ENCODE data around the gene CRYL1. TPM values are rescaled to one million over a fixed set of nuclear protein-coding genes. Genes with fewer than 3 reads are reported as not detected.

The CRYL1 gene
- total RNA-seq, 1 donor from 2014 or later = 36.8 TPM

GRCh38 chr13:20402881-20403280, 122.8 kb downstream of the CRYL1 start:
- DNase-seq (ENCODE audit: low read depth in 2 of 2) = no peak

DNA sequence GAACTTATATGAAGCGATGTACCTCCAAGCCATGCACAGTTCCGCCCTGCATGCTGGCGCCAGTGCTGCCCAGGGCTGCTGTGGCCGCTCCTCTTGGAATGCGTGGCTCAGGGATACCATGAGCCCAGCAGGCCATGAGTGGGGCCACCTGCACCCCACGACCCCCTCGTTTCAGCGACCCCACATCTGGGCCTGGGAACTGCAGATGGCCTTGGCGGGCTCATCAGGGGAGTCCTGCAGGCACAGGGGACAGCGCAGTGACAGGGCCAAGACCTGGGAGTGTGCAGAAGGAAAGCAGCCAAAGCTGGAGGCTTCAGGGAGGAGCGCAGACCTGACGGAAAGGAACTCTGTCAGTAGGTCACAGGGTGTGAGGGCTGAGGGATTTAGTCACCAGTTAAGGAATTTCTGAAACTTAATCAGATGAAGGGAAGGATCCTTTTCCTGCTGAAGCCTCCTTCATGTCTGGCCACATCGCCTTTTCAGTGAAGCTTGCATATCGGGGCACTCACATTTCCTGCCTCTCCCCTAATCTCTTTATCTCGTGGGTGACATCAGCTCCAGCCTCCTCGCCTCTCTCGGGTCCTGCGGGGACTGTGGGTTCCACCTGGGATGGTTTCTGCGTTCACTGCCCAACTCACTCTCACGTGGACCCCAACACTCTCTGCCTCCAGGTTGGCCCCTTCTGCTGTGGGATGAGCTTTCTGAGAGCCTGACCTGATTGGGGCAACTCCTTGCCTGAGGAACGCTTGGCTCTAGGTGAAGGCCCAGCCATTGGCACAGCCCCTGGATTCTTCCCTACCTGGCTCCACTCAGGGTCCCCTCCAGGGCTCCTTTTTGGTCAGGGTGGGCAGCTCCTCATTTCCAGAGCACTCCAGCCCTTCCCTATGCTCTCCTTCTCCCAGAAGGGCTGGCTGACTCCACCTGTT, 123.5 kb downstream of the CRYL1 start:
- no peak for DNase-seq (ENCODE audit: low read depth in 2 of 2)

DNA sequence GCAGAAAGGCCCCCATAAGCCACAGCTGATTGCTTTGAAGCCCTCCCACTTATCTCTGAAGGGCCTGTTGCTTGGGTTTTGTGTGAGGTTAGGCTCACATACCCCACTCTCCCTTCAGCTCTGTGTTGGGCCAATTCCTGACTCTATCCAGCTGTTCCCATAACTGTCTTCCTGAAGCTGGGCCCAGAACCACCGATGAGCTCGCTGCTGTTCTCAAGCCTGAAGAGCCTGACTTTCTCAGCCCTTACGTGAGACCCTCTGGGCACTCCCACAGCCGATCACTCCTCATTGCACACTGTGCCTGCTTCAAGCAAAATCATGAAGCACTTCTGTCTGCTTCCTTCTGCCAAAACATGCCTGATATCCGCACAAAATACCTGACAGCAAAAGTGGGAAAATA, 124.1 kb downstream of the CRYL1 start:
- DNase-seq (ENCODE audit: low read depth in 2 of 2) = no peak

GRCh38 chr13:20400774-20401173, 124.9 kb downstream of the CRYL1 start:
- DNase-seq (ENCODE audit: low read depth in 2 of 2) = no peak

DNA sequence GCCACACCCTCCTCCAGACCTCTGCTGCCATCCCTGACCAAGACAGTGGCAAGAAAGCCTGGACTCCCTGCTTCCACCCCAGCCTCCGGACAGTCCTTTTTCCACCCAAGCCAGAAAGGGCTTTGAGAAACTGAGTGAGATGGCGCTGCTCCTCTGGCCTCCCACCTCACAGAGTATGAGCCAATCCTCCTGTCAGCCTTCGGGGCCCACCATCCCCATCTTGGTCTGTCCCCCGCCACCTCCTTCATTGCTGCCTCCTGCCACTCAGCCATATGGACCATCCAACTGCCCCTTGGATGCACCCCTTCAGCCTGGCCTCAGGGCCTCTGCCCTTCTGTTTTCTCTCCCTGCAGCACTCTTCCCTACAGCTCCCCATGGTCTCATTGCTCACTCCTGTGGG, 125.7 kb downstream of the CRYL1 start:
- no peak for DNase-seq (ENCODE audit: low read depth in 2 of 2)

DNA sequence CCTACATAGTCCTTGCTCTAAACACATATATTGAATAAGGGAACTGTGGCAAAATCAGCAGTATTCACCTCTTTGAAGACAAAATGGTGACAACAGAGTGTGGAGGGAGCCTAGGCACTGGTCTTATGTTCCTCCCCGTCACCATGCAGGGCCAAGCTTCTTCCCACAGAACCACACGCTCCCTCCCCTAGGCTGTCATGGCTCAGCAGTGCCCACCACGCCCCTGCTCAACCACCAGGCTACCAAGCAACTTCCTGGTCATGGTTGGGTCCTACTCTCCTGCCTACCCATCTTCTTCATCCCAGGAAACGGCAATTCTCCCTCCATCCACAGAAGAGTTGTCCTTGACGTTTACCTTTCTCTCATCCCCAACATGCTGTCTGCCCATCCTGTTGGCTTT, 126.1 kb downstream of the CRYL1 start:
- no peak for DNase-seq (ENCODE audit: low read depth in 2 of 2)

- no peak for DNase-seq (ENCODE audit: low read depth in 2 of 2)
Observed at GRCh38 chr13:20398459-20398858, 127.2 kb downstream of the CRYL1 start.

DNA sequence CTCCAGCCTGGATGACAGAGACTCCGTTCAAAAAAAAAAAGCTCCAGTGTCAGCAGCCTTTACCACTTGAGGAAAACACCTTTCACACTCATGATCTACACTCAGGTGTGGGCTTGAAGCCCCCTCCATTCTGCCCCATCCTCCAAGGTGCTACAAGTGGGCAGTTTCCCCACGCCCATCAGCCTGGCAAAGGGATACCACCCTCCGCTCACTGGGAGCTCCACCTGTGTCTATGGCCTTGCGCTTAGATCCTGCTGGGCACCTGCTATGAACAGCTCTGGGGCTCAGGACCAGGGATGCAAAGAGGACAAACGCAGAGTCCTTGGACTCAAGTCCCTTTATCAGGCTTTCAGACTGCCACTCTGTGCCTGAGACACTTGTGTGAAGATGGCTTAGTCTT, 127.8 kb downstream of the CRYL1 start:
- DNase-seq (ENCODE audit: low read depth in 2 of 2) = no peak

- no peak for DNase-seq (ENCODE audit: low read depth in 2 of 2)
Observed at GRCh38 chr13:20395061-20395916, 130.4 kb downstream of the CRYL1 start.

GRCh38 chr13:20394506-20394905, 131.2 kb downstream of the CRYL1 start:
- no peak for DNase-seq (ENCODE audit: low read depth in 2 of 2)

DNA sequence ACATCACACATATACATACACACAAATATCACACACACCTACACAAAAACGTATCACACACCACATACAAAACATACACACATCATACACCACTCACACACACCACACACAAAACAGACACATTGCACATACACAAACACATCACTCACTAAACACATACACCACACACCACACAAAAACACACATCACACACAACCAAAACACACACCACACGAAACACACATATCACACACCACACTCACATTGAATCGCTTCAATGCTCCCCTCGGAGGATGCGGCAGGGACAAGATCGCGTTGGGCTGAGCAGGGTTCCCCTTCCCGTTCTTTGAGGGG, 131.5 kb downstream of the CRYL1 start:
- DNase-seq (ENCODE audit: low read depth in 2 of 2) = no peak

- DNase-seq (ENCODE audit: low read depth in 2 of 2) = no peak
Observed at GRCh38 chr13:20393273-20394168, 132.1 kb downstream of the CRYL1 start.

DNA sequence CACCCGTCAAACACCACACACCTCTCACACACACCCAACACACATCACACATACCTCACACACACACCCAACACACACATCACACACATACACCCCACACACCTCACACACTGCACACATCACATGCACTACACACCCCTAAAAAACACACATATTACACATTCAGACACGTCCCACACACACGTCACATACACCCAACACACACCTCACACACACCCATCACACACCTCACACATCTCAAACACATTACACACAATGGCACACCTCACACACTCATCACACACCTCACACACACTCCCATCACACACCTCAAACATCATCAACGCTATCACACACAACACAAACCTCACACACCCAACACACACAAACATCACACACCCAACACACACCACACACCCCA, 133.1 kb downstream of the CRYL1 start:
- no peak for DNase-seq (ENCODE audit: low read depth in 2 of 2)

GRCh38 chr13:20391597-20392452, 133.8 kb downstream of the CRYL1 start:
- DNase-seq (ENCODE audit: low read depth in 2 of 2) = no peak

DNA sequence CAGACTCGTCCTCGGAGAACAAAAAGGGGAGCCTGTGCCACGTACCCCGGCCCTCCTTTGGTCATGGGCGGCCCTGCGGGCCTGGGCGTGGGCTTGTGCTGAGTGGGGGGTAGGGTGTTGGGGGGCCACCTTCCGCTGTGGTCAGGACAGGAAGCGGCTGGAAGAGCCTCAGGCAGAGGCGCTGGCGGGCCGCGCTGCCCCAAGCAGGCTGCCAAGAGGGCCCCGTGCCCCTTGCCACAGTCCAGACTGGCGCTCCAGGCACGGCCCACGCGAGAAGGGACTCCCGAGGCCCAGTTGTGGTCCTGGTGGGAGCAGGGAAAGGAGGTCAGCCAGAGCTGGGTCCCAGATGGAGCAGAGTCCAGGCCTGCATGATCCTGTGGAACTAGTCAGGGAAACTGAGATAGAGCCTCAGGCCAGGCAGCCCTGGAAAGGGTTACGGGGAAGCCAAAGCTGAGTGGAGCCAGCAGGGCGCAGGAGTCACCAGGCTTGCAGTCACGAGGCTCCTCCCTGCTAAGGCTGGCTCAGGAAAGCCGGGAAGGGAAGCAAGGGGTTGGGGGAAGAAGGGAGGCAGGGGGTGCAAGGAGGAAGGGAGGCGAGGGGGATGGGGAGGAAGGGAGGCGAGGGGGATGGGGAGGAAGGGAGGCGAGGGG, 135.0 kb downstream of the CRYL1 start:
- DNase-seq (ENCODE audit: low read depth in 2 of 2) = no peak

GRCh38 chr13:20389696-20390525, 135.7 kb downstream of the CRYL1 start:
- no peak for DNase-seq (ENCODE audit: low read depth in 2 of 2)

DNA sequence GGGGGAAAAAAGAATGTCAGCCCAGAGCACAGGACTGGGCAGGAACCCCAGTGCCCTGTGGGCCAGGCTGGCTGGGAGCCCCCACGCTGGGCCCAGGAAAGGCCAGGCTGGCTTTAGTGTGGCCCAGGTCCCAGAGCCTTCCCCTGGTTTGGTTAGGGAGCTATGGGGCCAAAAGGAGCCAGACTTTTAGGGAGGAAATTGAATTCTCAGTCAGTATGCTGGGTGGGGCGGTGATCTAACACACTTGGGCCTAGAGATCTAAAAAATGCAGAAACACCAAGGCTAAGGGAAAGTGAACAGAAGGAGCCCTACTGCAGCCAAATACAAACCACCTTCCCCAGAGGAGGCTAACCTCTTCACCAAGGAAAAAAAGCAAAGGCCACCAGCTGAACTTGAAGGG, 137.5 kb downstream of the CRYL1 start:
- DNase-seq (ENCODE audit: low read depth in 2 of 2) = no peak

GRCh38 chr13:20387441-20387971, 138.2 kb downstream of the CRYL1 start:
- no peak for DNase-seq (ENCODE audit: low read depth in 2 of 2)

- no peak for DNase-seq (ENCODE audit: low read depth in 2 of 2)
Observed at GRCh38 chr13:20387006-20387405, 138.7 kb downstream of the CRYL1 start.

All from dermis microvascular lymphatic vessel endothelial cell (primary cell).